ENCODE measurements around the gene C1orf116.

The C1orf116 gene

DNA sequence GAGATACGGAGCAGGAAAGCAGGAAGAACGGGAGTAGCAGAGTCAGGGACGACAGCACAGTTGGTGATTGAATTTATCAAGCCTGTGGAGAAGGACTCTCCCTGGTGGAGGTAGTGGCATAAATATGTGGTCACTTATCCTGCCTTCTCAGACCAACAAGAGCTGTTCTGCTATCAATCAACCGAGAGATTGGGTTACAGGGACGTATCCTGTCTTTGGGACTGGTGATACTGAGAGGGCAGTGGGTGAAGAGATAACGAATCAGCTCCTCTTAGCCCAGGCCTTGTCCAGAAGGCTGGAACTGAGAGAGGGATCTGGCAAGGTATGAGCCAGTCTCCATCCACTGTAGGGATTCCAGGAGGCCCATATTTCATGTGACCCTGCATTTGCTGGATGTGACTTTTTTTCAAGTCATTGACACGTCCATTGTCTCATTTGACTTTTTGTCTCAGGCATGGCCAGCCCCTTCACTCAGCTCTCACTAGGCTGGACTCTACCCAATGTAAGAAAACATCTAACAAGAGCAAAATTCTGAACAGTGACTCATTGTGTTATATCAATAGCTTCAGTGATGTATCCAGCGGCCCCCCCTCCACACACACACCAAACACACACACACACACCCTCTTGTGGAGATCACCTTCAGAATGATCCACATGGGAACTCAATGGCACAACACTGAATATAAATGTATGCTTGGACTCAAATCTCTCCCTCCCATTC lies 11.3 kb downstream of the C1orf116 start:
- no peak for DNase-seq
- Mint-ChIP-seq H3K4me3 (no peak overlapping the region), H3K27ac (no peak overlapping the region), H3K27me3 (peaks cover 10% of the 10 kb centered on the region), H3K9me3 (no peaks in the 10 kb centered on the region), H3K4me1 (peaks cover 11% of the 10 kb centered on the region)
- no peak for ATAC-seq

DNA sequence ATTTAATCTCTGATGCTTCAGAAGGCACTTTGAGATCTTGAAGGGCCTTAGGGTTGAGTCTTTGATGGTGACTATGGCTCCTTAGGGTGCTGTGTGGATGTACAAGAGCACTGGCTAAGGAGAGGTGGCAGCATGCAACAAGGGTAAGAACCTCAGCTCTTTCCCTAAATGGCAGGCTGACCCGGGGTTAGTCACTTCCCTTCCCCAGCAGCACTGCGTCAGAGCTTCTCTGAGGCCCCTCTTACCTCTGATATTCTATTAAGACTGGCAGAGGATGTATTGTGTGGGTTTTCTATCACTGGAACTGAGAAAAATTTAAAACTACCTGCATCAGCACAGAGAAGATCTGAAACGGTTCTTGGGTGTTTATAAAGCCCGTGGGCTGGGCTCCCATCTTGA lies 11.8 kb downstream of the C1orf116 start:
- ATAC-seq (peak; percentile 41), DNase-seq (no peak)
- Mint-ChIP-seq H3K27me3 (peaks cover 10% of the 10 kb centered on the region), H3K27ac (no peak overlapping the region), H3K4me1 (peaks cover 16% of the 10 kb centered on the region), H3K4me3 (no peak overlapping the region), H3K9me3 (no peaks in the 10 kb centered on the region)

DNA sequence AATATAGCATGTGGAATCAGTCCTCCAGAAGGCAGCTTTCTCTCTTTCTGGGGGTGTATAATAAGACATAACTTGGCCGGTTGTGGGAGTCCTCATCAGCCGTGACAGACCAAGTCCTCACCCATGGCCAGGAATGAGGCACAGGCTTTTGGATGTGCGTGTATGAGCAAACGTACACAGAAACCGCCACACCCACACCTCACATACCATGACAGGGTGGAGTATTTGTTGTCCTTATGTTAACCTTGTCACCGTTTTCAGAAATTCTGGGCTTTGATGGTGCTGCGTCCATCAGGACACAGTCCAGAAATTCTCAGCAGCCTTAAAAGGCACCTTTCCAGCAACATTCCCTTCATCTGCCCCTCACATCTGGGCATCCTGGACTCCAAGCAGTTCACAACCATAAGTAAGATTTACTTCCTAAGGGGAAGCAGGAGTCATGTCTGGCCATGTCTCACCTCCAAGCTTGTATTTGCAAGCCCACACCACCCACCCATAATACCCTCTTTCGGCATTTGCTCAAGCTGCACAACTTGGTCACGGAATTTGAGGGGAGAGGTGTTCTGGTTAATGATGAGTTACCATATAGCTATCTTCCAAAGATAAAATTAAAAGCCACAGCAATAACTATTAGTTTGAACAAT lies 12.4 kb downstream of the C1orf116 start:
- H3K9me3 Mint-ChIP-seq, result no peaks in the 10 kb centered on the region
- H3K4me1 Mint-ChIP-seq, result peaks cover 17% of the 10 kb centered on the region
- no peak for ATAC-seq
- H3K4me3 Mint-ChIP-seq, result no peak overlapping the region
- H3K27ac Mint-ChIP-seq, result no peak overlapping the region
- peaks cover 12% of the 10 kb centered on the region for H3K27me3 Mint-ChIP-seq
- DNase-seq, result no peak

DNA sequence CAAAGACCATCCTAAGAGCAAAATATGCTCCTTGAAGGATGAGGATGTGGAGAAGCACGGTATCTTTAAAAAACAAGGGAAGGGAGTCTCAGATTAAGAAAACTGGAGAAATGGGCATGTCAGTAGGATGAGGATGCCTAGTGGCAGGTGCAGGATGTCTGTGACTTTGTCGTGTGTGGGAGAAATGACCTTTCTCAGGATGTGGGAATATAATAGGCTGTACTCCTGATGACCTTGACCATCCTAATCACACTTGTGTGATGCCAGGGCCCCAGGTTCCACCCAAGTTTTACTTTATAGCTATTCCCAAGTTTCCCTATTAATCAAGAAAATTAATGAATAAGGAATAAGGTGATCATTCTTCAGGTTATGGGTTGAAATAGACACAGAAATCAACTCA lies 12.9 kb downstream of the C1orf116 start:
- Mint-ChIP-seq H3K27me3 (peaks cover 13% of the 10 kb centered on the region), H3K27ac (no peak overlapping the region), H3K4me1 (peaks cover 13% of the 10 kb centered on the region), H3K4me3 (no peak overlapping the region), H3K9me3 (no peaks in the 10 kb centered on the region)
- DNase-seq (no peak), ATAC-seq (no peak)

DNA sequence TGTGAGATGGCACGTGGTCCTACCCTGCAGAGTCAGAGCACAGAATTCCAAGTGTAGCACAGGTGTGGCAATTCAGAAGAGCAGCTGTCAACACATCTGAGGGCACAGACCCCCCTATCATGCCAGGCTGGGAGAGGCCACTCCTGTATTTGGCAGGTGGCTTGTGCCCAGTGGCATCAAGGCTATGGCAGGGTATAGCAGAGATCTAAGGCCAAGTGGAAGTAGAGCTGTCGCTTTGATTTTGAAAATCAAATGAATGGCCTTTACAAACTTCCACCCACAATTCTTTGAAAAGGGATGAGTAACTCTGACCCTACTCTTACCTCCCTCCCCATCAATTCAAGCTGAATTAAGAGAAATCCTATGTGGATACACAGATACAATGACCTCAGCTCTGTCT lies 13.4 kb downstream of the C1orf116 start:
- no peaks in the 10 kb centered on the region for H3K9me3 Mint-ChIP-seq
- H3K27ac Mint-ChIP-seq, result no peak overlapping the region
- peaks cover 13% of the 10 kb centered on the region for H3K27me3 Mint-ChIP-seq
- H3K4me3 Mint-ChIP-seq, result no peak overlapping the region
- ATAC-seq (no peak), DNase-seq (no peak)
- peaks cover 8% of the 10 kb centered on the region for H3K4me1 Mint-ChIP-seq

DNA sequence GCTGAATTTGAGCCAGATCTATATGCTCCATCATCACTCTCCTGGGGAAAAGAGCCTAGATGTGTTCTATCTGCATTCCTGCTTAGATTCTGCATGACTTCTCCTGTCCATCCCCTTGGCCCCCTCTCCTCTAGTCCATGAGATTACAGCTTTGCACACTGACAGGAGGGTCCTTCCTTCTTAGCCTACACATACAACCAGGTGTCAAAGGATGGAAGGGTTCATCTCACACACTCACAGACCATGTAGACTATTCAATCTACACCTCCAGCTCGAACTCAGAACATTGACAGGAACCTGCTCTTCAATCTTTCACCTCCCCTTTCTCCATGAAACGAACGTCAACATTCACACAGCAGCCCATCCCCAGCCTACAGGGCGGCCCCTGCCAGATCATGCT lies 13.8 kb downstream of the C1orf116 start:
- ATAC-seq (no peak), DNase-seq (no peak)
- H3K27me3 Mint-ChIP-seq, result peaks cover 17% of the 10 kb centered on the region
- peaks cover 6% of the 10 kb centered on the region for H3K4me1 Mint-ChIP-seq
- H3K27ac Mint-ChIP-seq, result no peak overlapping the region
- no peak overlapping the region for H3K4me3 Mint-ChIP-seq
- no peaks in the 10 kb centered on the region for H3K9me3 Mint-ChIP-seq

DNA sequence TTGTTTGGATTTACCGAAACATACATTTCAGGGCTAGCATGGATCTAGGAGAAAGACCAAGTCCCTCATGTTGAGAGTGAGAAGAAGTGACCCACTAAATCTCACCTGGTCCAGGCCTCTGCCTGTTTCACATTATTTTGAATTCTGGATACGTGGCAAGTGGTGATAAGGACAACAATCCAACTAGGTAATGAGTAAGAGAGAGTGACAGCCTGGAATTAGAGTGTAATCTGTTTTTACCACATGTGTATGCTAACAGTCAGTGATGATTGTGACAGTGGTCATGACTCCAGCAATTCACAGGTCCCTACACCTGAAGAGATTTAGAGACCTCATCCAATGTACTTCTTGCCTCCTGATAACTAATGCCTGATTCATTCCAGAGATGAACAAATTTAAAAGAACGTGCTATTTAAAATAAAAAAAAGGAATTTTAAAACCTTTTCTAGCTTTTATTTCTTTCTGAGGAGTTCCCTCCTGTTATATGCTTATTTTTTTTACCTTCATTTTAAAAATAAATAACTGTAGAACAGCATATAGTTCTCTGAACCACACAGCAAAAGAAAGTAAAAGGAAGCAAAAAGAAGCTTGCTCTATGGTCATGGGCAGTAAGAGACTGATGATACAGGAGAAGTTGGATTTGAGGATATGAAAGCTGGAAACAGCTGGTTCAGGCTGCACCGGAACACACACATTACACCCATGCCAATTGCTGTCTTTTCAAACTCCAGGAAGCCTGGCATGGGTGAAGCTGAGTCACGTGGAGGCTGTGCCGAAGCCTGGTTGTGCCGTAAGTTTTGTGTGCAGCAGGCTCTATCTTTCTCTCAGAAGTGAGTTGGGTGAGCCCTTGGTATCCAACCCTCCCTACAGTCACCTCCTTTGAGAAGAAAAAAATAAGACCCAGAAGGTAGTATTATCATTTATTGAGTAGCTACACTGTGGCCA lies 14.7 kb downstream of the C1orf116 start:
- peaks cover 23% of the 10 kb centered on the region for H3K27me3 Mint-ChIP-seq
- H3K9me3 Mint-ChIP-seq, result no peaks in the 10 kb centered on the region
- H3K4me1 Mint-ChIP-seq, result peaks cover 6% of the 10 kb centered on the region
- no peak overlapping the region for H3K27ac Mint-ChIP-seq
- no peak overlapping the region for H3K4me3 Mint-ChIP-seq
- DNase-seq (no peak), ATAC-seq (no peak)

DNA sequence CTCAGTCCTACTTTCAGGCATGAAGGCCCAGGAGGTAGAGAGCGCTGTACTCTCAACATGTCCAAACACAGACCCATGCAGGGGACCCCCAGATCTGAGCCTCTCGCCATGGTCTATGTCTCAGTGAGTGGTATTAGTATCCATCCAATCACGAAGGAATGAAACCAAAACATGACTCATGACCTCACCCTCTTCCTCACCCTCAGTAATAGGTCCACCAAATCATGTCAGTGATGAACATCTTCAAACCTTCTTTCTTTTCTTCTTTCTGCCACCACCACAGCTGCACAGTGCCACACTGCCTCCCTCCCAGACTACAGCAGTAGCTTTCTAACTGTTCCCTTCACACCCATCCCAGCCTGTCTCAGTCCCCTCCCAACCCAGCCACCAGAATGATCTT lies 16.8 kb downstream of the C1orf116 start:
- DNase-seq (no peak), ATAC-seq (peak; percentile 46)
- Mint-ChIP-seq H3K4me1 (peaks cover 6% of the 10 kb centered on the region), H3K4me3 (no peak overlapping the region), H3K9me3 (no peaks in the 10 kb centered on the region), H3K27me3 (peaks cover 39% of the 10 kb centered on the region), H3K27ac (no peak overlapping the region)

DNA sequence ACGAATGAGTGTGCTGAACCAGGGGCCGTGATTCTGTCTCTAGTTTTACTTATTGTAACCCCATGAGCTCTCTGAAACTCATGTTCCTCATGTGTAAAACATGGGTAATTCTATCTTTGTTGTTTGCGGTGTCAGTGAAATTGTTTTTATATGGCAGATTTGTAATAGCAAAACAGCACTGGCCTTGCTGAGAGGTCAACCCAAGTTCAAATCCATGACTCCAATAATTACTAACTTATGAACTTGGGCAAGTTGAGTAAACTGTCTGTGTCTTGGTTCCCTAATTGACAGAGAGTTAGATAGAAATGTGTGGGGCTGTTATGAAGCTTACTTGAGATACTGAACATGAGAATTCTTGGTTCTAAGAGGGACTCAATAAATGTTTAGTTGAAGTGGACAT lies 17.8 kb downstream of the C1orf116 start:
- no peaks in the 10 kb centered on the region for H3K9me3 Mint-ChIP-seq
- H3K4me1 Mint-ChIP-seq, result peaks cover 6% of the 10 kb centered on the region
- H3K4me3 Mint-ChIP-seq, result no peak overlapping the region
- H3K27me3 Mint-ChIP-seq, result peaks cover 39% of the 10 kb centered on the region
- no peak for DNase-seq
- no peak for ATAC-seq
- H3K27ac Mint-ChIP-seq, result no peak overlapping the region

DNA sequence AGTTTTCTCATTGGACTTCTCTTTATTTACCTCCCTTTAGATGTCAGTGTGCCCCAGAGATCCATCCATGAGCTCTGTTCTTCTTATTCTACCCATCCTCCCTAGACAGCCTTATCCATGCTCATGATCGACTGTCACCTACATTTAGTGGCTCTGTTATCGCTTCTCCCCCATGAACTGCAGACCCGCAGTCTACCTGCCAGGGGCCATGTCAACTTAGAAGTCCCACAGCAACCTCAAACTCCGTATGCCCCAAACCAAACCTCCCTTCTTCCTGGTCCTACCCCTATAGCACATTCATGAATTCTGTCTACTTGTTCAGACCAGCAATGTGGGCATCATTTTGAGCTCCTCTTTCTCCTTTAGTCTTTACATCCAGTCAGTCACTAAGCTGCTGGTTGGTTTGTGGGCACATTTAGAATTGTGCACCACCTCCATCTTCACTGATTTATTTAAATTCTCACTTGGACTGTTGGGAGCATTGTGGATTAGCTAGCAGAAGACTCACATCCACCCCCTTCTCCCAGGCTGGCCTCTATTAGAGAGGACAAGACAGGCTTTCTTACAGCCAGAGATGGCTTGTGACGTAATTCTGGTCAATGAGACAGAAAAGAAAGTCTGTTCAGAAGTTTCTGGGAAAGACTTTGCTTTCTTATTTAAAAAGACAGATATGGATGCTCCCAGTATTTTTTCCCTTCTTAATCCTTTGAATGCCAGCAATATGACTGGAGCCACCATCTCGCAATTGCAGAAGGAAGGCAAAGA lies 19.1 kb downstream of the C1orf116 start:
- Mint-ChIP-seq H3K27ac (no peak overlapping the region), H3K27me3 (peaks cover 39% of the 10 kb centered on the region), H3K4me1 (peaks cover 6% of the 10 kb centered on the region), H3K4me3 (no peak overlapping the region), H3K9me3 (no peaks in the 10 kb centered on the region)
- ATAC-seq (no peak), DNase-seq (no peak)

DNA sequence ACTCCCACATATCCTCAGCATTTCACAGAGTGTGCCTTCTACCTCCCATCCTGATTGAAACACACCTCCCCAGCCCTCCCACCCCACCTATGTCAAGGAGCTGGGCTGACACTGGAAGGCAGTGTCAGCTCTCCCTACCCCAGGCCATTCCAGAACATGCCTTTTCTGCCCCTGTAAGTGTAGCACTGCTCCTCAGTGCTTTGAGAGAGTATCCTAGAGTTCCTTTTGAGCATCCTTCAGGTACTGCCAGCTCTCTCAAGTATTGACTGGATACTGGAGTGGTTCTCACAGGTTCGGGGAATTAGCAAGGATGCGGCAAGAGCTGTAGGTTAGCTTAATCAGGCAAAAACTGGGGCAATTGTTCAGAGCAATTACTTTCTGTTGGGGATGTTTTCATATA lies 21.8 kb downstream of the C1orf116 start:
- Mint-ChIP-seq H3K27me3 (peaks cover 39% of the 10 kb centered on the region), H3K4me3 (no peak overlapping the region)
- ATAC-seq, result no peak

DNA sequence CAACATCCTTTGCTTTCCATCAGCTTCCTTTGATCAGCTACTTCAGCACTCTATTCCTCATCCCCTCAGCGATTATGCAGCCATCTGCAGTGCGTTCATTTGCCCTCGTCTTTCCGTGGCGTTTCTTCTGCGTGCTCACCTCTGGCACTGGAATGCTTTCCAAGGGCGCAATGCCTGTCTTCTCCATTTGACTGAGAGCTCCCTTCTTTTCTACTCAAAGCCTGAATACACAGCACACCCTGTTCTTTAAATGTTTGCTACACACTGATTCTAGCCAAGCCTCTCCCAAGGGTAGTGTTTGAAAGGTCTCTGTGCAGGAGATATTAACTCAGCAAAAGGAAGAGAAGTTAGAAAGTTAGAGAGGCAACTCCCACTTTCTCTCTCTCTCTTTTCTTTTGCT lies 22.6 kb downstream of the C1orf116 start:
- no peak overlapping the region for H3K4me3 Mint-ChIP-seq
- ATAC-seq (no peak), DNase-seq (no peak)
- H3K27ac Mint-ChIP-seq, result no peak overlapping the region
- no peaks in the 10 kb centered on the region for H3K4me1 Mint-ChIP-seq
- no peaks in the 10 kb centered on the region for H3K9me3 Mint-ChIP-seq
- peaks cover 35% of the 10 kb centered on the region for H3K27me3 Mint-ChIP-seq

More for the DNA sequence above, 21.8 kb downstream of the C1orf116 start:
- H3K27ac Mint-ChIP-seq, result no peak overlapping the region
- DNase-seq, result no peak
- H3K4me1 Mint-ChIP-seq, result peaks cover under 1% of the 10 kb centered on the region
- H3K9me3 Mint-ChIP-seq, result no peaks in the 10 kb centered on the region

DNA sequence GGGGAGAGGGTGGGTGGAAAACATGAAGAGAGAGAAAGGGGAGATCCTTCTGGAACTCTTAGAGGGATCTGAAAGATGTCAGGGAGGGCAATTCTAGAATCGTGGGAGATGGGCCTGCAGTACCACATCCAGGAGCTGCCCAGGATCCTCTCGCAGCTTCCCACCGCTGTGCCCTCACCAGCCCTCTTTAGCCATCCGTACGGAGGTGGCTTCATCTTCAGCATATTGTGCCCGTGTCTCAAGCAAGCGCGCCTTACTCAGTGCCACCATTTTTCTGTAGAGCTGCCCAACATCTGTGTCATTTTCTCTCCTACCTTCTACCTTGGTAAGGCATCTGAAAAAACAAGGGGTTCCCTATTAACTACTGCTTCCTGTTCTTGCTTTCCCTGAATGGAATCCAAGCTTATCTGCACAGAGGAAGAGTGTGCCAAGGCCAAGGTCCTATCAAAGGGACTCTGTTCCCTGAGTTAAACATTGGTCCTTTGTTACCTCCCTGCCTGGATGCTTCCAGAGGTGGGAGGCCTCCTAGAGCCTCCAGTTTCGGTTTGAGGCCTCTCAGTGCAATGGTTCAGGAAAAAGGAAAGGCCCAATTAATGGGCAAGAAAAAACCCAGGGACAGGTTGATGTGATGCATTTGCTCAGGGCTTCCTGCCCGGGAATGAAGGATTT lies 23.2 kb downstream of the C1orf116 start:
- Mint-ChIP-seq H3K27me3 (peaks cover 28% of the 10 kb centered on the region), H3K4me1 (no peaks in the 10 kb centered on the region), H3K4me3 (no peak overlapping the region), H3K9me3 (no peaks in the 10 kb centered on the region), H3K27ac (no peak overlapping the region)
- DNase-seq (no peak), ATAC-seq (no peak)

DNA sequence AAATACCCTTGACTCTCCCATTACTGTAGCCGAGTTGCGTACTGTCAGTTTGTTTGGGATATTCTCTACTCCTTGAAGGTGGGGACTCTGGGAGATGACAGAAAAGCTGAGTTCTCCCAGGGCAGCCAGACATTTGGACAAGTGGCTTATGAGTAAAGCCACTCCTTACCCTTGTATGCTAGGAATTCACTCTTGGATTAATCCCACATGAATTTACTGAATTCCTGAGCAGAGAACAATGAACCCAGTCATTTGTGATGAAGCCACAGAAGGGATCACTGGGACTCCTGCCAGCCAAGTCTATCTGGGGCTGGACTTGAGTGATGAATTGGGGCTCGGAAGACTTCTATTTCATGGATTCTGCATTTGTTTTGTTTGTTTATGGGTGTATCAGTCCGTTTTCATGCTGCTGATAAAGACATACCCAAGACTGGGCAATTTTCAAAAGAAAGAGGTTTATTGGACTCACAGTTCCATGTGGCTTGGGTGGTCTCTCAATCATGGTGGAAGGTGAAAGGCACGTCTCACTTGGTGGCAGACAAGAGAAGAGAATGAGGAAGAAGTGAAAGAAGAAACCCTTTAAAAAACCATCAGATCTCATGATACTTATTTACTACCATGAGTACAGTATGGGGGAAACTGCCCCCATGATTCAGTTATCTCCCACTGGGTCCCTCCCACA lies 25.1 kb downstream of the C1orf116 start:
- no peak overlapping the region for H3K4me3 Mint-ChIP-seq
- no peak for DNase-seq
- no peak overlapping the region for H3K27ac Mint-ChIP-seq
- H3K27me3 Mint-ChIP-seq, result peaks cover 12% of the 10 kb centered on the region
- no peak for ATAC-seq
- H3K9me3 Mint-ChIP-seq, result no peaks in the 10 kb centered on the region
- H3K4me1 Mint-ChIP-seq, result no peaks in the 10 kb centered on the region

Data from stimulated activated naive CD8-positive, alpha-beta T cell treated with anti-CD3 and anti-CD28 coated beads, Interleukin-15, amount 100 ng/mL, for 72 hours (primary cell).